Stomach smooth muscle (tissue), 2 donors: ENCODE measurements around the gene CABLES1.
"Not testable (repeated sequence)": the region's sequence is repeated elsewhere in the genome, so short reads cannot be mapped to it uniquely, and the experiment has no call there.

Experiments
- H3K27ac ChIP-seq: one replicate; pipeline ENCODE4 v1.7.0; 2013; ENCODE audit warnings: mild to moderate bottlenecking, low read length, inconsistent platforms
- H3K27me3 ChIP-seq, 2 donors: one replicate each; pipeline ENCODE4 v1.7.0; 2013; ENCODE audit warnings: low read length in 2 of 2; ENCODE audit not compliant: insufficient read depth in 2 of 2, control insufficient read depth in 1 of 2
- H3K36me3 ChIP-seq, 2 donors: one replicate each; pipeline ENCODE4 v1.7.0; 2013; ENCODE audit warnings: low read length in 2 of 2; ENCODE audit not compliant: control insufficient read depth in 2 of 2, insufficient read depth in 2 of 2
- H3K4me1 ChIP-seq: one replicate; pipeline ENCODE4 v1.7.0; 2013; ENCODE audit warnings: low read length; ENCODE audit not compliant: control insufficient read depth, insufficient read depth
- H3K4me3 ChIP-seq, 2 donors: one replicate each; pipeline ENCODE4 v1.7.0; 2013; ENCODE audit warnings: low read length in 2 of 2
- H3K9ac ChIP-seq, 2 donors: one replicate each; pipeline ENCODE4 v1.7.0; 2013; ENCODE audit warnings: low read length in 2 of 2, mild to moderate bottlenecking in 1 of 2
- H3K9me3 ChIP-seq, 2 donors: one replicate each; pipeline ENCODE4 v1.7.0; 2013; ENCODE audit warnings: low read length in 2 of 2; ENCODE audit not compliant: control insufficient read depth in 2 of 2
- donor health status: healthy.
- donor health status: Pancreatic carcinoma.

The CABLES1 gene

GRCh38 chr18:23134780-23135549, at the start of gene CABLES1:
TSS of gene CABLES1 (plus strand) at chr18:23135485. CDS start at chr18:23135763, 278 bp downstream.
- peaks cover 23 to 44% of the 10 kb centered on the region in 2 donors for H3K27me3 ChIP-seq
- peaks cover 19% of the 10 kb centered on the region for H3K4me1 ChIP-seq
- H3K9me3 ChIP-seq = no peaks in the 10 kb centered on the region
- no peak within 1 kb of the TSS for H3K27ac ChIP-seq
- peak within 1 kb of the TSS in 1 of 2 donors; percentile 9 for H3K9ac ChIP-seq
- no peaks in the 10 kb centered on the region for H3K36me3 ChIP-seq
- H3K4me3 ChIP-seq = peak within 1 kb of the TSS; percentile 49 to 72

DNA sequence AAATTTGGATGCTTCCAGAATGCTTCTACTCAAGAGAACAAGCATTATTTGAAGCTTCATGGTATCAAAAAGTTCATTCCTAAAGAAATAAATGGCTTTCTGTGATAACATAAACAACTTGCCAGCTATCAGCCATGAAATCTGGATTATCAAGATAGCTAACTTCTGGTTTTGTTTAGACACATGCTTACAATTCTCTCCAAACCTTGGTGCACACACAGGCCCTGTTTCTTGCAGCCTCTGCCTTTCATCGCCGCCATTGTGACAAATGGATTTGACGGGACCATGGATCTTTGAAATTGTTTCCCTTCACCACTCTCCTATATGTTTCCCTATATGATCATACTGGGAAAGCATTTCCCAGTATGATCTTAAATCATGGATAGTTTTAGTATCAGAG, 47.9 kb upstream of the CABLES1 start:
- Histone ChIP-seq H3K4me1 (no peaks in the 10 kb centered on the region), H3K4me3 (no peak overlapping the region), H3K9ac (no peak overlapping the region), H3K36me3 (no peaks in the 10 kb centered on the region), H3K27ac (no peak overlapping the region), H3K27me3 (no peaks in the 10 kb centered on the region), H3K9me3 (no peaks in the 10 kb centered on the region)

DNA sequence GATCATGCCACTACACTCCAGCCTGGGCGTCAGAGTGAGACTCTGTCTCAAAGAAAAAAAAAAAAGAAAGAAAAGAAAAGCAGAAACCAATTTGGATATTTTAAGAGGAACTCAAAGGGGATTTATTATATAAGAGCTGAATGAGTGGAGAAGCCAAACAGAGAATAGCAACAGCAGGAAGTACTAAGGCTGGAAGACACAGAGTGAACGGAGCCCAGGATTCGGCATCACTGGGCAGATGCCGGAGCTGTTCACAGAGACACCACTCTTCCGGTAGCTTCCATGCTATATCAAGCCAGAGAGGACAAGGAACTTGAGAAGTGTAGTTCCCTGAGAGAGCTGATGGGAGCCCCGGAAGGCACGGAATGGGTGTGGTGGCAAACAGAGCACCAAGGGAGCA, 47.0 kb upstream of the CABLES1 start:
- Histone ChIP-seq H3K9me3 (no peaks in the 10 kb centered on the region), H3K9ac (no peak overlapping the region), H3K4me3 (no peak overlapping the region), H3K36me3 (no peaks in the 10 kb centered on the region), H3K27ac (no peak overlapping the region), H3K27me3 (no peaks in the 10 kb centered on the region), H3K4me1 (no peaks in the 10 kb centered on the region)

DNA sequence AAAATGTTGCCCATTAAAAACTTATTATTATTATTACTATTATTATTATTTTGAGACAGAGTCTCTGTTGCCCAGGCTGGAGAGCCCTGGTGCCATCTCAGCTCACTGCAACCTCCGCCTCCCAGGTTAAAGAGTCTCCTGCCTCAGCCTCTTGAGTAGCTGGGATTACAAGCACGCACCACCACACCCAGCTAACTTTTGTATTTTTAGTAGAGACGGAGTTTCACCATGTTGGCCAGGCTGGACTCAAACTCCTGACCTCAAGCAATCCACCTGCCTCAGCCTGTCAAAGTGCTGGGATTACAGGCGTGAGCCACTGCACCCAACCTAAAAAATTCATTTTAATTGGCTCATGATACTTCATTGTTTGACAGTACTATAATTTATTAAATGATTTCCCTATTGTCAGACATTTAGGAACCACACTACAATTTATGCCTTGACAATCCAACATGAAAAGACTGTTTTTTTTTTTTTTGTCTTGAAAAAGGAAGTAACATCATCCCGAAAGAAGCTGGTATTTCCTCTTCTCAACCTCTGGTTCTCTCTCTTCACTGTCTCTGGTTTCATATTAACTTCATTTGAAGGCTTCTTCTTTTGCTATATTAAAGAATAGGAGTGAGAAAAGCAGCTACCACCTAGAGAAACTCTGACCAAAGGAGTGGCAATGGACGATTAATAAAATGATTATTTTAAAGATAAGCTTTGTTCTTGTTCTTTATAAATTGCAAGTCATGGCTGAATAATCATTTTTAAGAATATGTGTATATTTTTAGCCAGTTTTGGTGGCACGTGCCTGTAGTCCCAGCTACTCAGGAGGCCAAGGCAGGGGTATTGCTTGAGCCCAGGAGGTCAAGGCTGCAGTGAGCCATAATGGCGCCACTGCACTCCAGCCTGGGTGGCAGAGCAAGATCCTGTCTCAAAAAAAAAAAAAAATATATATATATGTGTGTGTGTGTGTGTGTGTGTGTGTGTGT, 44.0 kb upstream of the CABLES1 start:
- not testable (repeated sequence) for H3K27me3 ChIP-seq, H3K9me3 ChIP-seq, H3K9ac ChIP-seq, H3K4me1 ChIP-seq, H3K36me3 ChIP-seq, H3K4me3 ChIP-seq, H3K27ac ChIP-seq

DNA sequence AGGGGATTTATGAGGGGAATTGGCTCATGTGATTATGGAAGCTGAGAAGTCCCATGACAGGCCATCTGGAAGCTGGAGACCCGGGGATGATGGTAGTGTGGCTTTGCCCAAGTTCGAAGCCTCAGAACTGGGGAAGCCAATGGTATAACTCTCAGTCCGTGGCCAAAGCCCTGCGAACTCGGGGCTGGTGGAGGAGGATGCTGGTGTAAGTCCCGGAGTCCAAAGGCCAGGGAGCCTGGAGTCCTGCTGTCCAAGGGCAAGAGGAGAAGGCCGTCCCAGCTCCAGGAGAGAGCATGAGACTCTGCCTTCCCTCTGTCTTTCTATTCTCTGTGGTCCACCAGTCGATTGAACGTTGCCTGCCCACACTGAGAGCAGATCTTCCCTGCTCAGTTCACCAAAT, 43.2 kb upstream of the CABLES1 start:
- no peaks in the 10 kb centered on the region for H3K36me3 ChIP-seq
- no peak overlapping the region for H3K9ac ChIP-seq
- no peak overlapping the region for H3K27ac ChIP-seq
- H3K9me3 ChIP-seq = no peaks in the 10 kb centered on the region
- H3K4me3 ChIP-seq = no peak overlapping the region
- peaks cover 0 to 2% of the 10 kb centered on the region in 2 donors for H3K27me3 ChIP-seq
- no peaks in the 10 kb centered on the region for H3K4me1 ChIP-seq

DNA sequence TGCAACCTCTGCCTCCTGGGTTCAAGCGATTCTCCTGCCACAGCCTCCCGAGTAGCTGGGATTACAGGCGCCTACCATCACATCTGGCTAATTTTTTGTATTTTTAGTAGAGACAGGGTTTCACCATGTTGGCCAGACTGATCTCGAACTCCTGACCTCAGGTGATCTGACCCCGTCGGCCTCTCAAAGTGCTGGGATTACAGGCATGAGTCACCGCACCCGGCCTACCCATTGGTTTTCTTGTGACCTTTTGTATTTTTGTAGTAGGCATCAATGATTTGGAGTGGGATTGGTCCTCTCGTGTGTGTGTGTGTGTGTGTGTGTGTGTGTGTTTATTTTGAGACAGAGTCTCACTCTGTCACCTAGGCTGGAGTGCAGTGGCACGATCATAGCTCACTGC, 42.2 kb upstream of the CABLES1 start:
- not testable (repeated sequence) for H3K4me3 ChIP-seq, H3K4me1 ChIP-seq, H3K27me3 ChIP-seq, H3K9ac ChIP-seq, H3K27ac ChIP-seq, H3K9me3 ChIP-seq, H3K36me3 ChIP-seq

DNA sequence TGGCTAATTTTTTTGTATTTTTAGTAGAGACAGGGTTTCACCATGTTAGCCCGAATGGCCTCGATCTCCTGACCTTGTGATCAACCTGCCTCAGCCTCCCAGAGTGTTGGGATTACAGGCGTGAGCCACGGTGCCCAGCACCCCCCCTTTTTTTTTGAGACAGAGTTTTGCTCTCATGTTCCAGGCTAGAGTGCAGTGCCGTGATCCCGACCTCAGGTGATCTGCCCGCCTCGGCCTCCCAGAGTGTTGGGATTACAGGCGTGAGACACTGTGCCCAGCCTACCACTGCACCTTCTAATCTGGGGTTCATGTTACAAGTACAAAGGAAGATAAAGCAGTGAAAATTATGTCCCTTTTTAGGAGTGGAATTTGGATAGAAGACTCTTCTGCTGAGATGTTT, 41.5 kb upstream of the CABLES1 start:
- H3K27ac ChIP-seq = no peak overlapping the region
- no peak overlapping the region for H3K4me3 ChIP-seq
- no peak overlapping the region for H3K9ac ChIP-seq
- H3K27me3 ChIP-seq = peaks cover 0 to 2% of the 10 kb centered on the region in 2 donors
- no peaks in the 10 kb centered on the region for H3K4me1 ChIP-seq
- no peaks in the 10 kb centered on the region for H3K9me3 ChIP-seq
- H3K36me3 ChIP-seq = no peaks in the 10 kb centered on the region

GRCh38 chr18:23094411-23095190, 40.7 kb upstream of the CABLES1 start:
- Histone ChIP-seq H3K27me3 (peaks cover 0 to 2% of the 10 kb centered on the region in 2 donors), H3K4me3 (no peak overlapping the region), H3K4me1 (no peaks in the 10 kb centered on the region), H3K9ac (no peak overlapping the region), H3K36me3 (no peaks in the 10 kb centered on the region), H3K9me3 (no peaks in the 10 kb centered on the region), H3K27ac (no peak overlapping the region)

- Histone ChIP-seq H3K4me3 (no peak overlapping the region), H3K4me1 (no peaks in the 10 kb centered on the region), H3K9me3 (no peaks in the 10 kb centered on the region), H3K9ac (no peak overlapping the region), H3K27me3 (peaks cover 0 to 2% of the 10 kb centered on the region in 2 donors), H3K36me3 (no peaks in the 10 kb centered on the region), H3K27ac (no peak overlapping the region)
These were observed 39.8 kb upstream of the CABLES1 start for GRCh38 chr18:23095463-23095862.

- not testable (repeated sequence) for H3K4me3 ChIP-seq, H3K9me3 ChIP-seq, H3K9ac ChIP-seq, H3K27ac ChIP-seq, H3K27me3 ChIP-seq, H3K36me3 ChIP-seq, H3K4me1 ChIP-seq
These were observed 38.3 kb upstream of the CABLES1 start for GRCh38 chr18:23097016-23097415.
